Upper lobe of left lung (tissue), 6 donors: Measurements from ENCODE around the gene NISCH. TPM values are rescaled to one million over a fixed set of nuclear protein-coding genes. Genes with fewer than 3 reads are reported as not detected.
A peak's percentile ranks its signal among the peaks of the same experiment; 100 is the strongest.

Experiments
- ATAC-seq, 2 donors: fragments of 200-7000 bp; cut with Tn5 transposase; one replicate each; pipeline ENCODE4 v1.9.1; 2022; ENCODE audit warnings: mild to moderate bottlenecking in 2 of 2, moderate library complexity in 2 of 2; ENCODE audit not compliant: low FRiP score in 2 of 2
- DNase-seq, 2 donors: peaks; one replicate each; pipeline ENCODE4 v3.0.0-alpha.2; 2019 to 2020
- H3K27ac ChIP-seq, 4 donors: fragments of 200-600 bp; sonication (generic); one replicate each; pipeline ENCODE4 v1.5.1; 2016 to 2019
- H3K27me3 ChIP-seq, 4 donors: fragments of 200-600 bp; sonication (generic); one replicate each; pipeline ENCODE4 v1.5.1; 2017 to 2019
- H3K36me3 ChIP-seq, 4 donors: fragments of 200-600 bp; sonication (generic); one replicate each; pipeline ENCODE4 v1.5.1; 2016 to 2019
- H3K4me1 ChIP-seq, 4 donors: fragments of 200-600 bp; sonication (generic); one replicate each; pipeline ENCODE4 v1.5.1; 2018 to 2019
- H3K4me3 ChIP-seq, 4 donors: fragments of 200-600 bp; sonication (generic); one replicate each; pipeline ENCODE4 v1.5.1; 2017 to 2019; ENCODE audit warnings: mild to moderate bottlenecking in 2 of 4, moderate library complexity in 1 of 4
- H3K9me3 ChIP-seq, 4 donors: fragments of 200-600 bp; sonication (generic); one replicate each; pipeline ENCODE4 v1.5.1; 2018 to 2019
- EP300 ChIP-seq, 4 donors: sonication (generic); formaldehyde crosslinking; IDR thresholded peaks; one replicate each; pipeline ENCODE4 v1.5.1; 2017; ENCODE audit warnings: antibody characterized with exemption in 4 of 4, control low read depth in 2 of 4
- POLR2A ChIP-seq, 4 donors: fragments of 450-650 bp; IDR thresholded peaks; one replicate each; pipeline ENCODE4 v1.5.1; 2016 to 2017; ENCODE audit warnings: antibody characterized with exemption in 4 of 4, mild to moderate bottlenecking in 2 of 4
- POLR2AphosphoS5 ChIP-seq, 2 donors: sonication (generic); formaldehyde crosslinking; IDR thresholded peaks; one replicate each; pipeline ENCODE4 v1.5.1; 2017; ENCODE audit warnings: antibody characterized with exemption in 2 of 2
- WGBS, 2 donors: methylation state at CpG; one replicate each; pipeline ENCODE4 v1.1.5; 2017 to 2018; 5-methylcytosine and 5-hydroxymethylcytosine counted together
- total RNA-seq, 6 donors: library from RNA; depleted of rRNA in 4 of 6; stranded (reverse); fragments of >200 nt in 4 of 6; gene quantifications; one replicate each; pipeline versions ENCODE4 v1.1.0 to v1.2.1, GENCODE V29; 2016 to 2021
- TF ChIP-seq, protein P1 (sequence below), 6 experiments: fragments of 450-650 bp in 4 of 6; fragments of 200-600 bp in 2 of 6; sonication (generic) in 2 of 6; IDR thresholded peaks; one replicate each; pipeline ENCODE4 v1.5.1; 2016 to 2019; ENCODE audit warnings: antibody characterized with exemption in 6 of 6
- donor health status: DM: no; HTN: no; CAD: no; lungs with moderate emphysema.
- donor health status: DM: no; HTN: yes; CAD: no; lungs with severe emphysema.

Gene NISCH
- total RNA-seq, 6 donors from 2014 or later: 60.7 to 288 (median 83.0) TPM

DNA sequence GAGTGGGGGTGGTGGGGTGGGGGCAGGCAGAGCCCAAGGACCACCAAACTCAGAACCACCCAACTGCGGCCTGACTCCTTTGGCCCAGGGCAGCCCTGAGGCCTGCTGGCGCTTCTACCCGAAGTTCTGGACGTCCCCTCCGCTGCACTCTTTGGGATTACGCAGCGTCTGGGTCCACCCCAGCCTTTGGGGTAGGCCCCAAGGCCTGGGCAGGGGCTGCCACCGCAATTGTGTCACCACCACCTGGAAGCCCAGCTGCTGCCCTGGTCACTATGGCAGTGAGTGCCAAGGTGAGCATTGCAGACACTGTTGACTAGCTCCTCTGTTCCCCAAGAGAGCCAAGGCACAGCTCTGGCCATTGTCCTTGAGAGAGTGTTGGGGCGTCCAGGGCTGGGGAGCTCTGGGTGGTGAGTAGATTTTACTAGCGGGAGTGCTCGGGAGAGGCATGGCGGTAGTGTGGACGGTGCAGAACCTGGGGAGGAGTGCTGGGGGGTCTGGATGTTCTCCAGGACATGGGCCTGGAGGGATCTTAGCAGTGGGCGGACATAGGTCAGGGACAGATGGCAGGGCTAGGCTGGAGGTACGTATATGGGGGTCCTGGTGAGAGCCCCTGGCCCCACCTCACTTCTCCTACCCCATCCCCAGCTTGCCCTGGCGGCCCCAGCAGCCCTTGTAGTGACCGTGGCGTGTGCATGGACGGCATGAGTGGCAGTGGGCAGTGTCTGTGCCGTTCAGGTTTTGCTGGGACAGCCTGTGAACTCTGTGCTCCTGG is 65.5 kb downstream of the NISCH start:
- TF ChIP-seq POLR2A (IDR thresholded peaks at IDR 0.05) (no peak), EP300 (IDR thresholded peaks at IDR 0.05) (no peak), POLR2AphosphoS5 (IDR thresholded peaks at IDR 0.05) (no peak)
- TF ChIP-seq, protein P1, sequence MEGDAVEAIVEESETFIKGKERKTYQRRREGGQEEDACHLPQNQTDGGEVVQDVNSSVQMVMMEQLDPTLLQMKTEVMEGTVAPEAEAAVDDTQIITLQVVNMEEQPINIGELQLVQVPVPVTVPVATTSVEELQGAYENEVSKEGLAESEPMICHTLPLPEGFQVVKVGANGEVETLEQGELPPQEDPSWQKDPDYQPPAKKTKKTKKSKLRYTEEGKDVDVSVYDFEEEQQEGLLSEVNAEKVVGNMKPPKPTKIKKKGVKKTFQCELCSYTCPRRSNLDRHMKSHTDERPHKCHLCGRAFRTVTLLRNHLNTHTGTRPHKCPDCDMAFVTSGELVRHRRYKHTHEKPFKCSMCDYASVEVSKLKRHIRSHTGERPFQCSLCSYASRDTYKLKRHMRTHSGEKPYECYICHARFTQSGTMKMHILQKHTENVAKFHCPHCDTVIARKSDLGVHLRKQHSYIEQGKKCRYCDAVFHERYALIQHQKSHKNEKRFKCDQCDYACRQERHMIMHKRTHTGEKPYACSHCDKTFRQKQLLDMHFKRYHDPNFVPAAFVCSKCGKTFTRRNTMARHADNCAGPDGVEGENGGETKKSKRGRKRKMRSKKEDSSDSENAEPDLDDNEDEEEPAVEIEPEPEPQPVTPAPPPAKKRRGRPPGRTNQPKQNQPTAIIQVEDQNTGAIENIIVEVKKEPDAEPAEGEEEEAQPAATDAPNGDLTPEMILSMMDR (IDR thresholded peaks at IDR 0.05): no peak
- Histone ChIP-seq H3K27ac (no peak overlapping the region), H3K4me3 (no peak overlapping the region), H3K36me3 (peaks cover 0 to 80% (median 25%) of the 10 kb centered on the region in 4 donors), H3K4me1 (peaks cover 15 to 24% (median 17%) of the 10 kb centered on the region in 4 donors), H3K27me3 (no peaks in the 10 kb centered on the region), H3K9me3 (no peaks in the 10 kb centered on the region)
- DNase-seq: peak in 1 of 2 donors; percentile 55
- no peak for ATAC-seq
- 93 to 96% methylated on average over 18 to 20 of the region's 20 CpGs for WGBS, 2 donors

DNA sequence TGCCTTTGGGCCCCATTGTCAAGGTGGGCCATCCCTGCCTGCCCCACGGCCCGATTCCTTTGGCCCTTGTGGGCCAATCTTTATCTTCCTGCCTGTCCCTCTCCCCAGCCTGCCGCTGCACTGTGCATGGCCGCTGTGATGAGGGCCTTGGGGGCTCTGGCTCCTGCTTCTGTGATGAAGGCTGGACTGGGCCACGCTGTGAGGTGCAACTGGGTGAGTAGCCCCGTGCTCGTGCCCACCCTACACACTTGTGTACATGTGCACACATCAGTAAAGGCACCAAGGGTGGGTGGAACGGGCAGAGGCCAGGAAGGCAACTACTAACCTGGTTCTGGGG is 66.1 kb downstream of the NISCH start:
- no peaks in the 10 kb centered on the region for H3K27me3 ChIP-seq
- ATAC-seq (no peak), DNase-seq (peak in 1 of 2 donors; percentile 68)
- no peak overlapping the region for H3K27ac ChIP-seq
- peaks cover 21 to 29% (median 23%) of the 10 kb centered on the region in 4 donors for H3K4me1 ChIP-seq
- H3K9me3 ChIP-seq: no peaks in the 10 kb centered on the region
- H3K36me3 ChIP-seq: peaks cover 0 to 75% (median 25%) of the 10 kb centered on the region in 4 donors
- 90 to 96% methylated on average over 6 to 8 of the region's 8 CpGs for WGBS, 2 donors
- no peak overlapping the region for H3K4me3 ChIP-seq
- TF ChIP-seq, protein P1 (IDR thresholded peaks at IDR 0.05): no peak
- no peak for TF ChIP-seq EP300 (IDR thresholded peaks at IDR 0.05)
- no peak for TF ChIP-seq POLR2AphosphoS5 (IDR thresholded peaks at IDR 0.05)
- no peak for TF ChIP-seq POLR2A (IDR thresholded peaks at IDR 0.05)

DNA sequence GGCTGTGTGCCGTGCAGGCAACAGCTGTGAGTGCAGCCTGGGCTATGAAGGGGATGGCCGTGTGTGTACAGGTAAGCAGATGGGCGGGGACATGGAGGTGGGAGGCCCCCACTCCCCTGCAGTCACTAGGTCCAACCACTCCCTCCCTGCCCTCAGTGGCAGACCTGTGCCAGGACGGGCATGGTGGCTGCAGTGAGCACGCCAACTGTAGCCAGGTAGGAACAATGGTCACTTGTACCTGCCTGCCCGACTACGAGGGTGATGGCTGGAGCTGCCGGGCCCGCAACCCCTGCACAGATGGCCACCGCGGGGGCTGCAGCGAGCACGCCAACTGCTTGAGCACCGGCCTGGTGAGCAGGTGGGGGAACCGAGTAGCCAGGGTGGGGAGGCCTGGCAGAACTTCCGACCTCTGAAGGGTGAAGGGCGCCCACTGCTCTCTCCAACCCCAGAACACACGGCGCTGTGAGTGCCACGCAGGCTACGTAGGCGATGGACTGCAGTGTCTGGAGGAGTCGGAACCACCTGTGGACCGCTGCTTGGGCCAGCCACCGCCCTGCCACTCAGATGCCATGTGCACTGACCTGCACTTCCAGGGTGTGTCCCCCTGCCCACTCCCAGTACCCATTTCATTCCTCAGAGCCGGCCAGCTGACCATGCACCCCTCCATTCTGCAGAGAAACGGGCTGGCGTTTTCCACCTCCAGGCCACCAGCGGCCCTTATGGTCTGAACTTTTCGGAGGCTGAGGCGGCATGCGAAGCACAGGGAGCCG is 66.7 kb downstream of the NISCH start:
- Histone ChIP-seq H3K27me3 (no peaks in the 10 kb centered on the region), H3K27ac (no peak overlapping the region), H3K4me3 (no peak overlapping the region), H3K36me3 (peaks cover 0 to 72% (median 25%) of the 10 kb centered on the region in 4 donors), H3K4me1 (peaks cover 27 to 36% (median 29%) of the 10 kb centered on the region in 4 donors), H3K9me3 (no peaks in the 10 kb centered on the region)
- DNase-seq: peak in 1 of 2 donors; percentile 77
- 94 to 96% methylated on average over 19 to 33 of the region's 33 CpGs for WGBS, 2 donors
- TF ChIP-seq POLR2A (IDR thresholded peaks at IDR 0.05) (no peak), POLR2AphosphoS5 (IDR thresholded peaks at IDR 0.05) (no peak), EP300 (IDR thresholded peaks at IDR 0.05) (no peak)
- TF ChIP-seq, protein P1 (IDR thresholded peaks at IDR 0.05): no peak
- no peak for ATAC-seq

DNA sequence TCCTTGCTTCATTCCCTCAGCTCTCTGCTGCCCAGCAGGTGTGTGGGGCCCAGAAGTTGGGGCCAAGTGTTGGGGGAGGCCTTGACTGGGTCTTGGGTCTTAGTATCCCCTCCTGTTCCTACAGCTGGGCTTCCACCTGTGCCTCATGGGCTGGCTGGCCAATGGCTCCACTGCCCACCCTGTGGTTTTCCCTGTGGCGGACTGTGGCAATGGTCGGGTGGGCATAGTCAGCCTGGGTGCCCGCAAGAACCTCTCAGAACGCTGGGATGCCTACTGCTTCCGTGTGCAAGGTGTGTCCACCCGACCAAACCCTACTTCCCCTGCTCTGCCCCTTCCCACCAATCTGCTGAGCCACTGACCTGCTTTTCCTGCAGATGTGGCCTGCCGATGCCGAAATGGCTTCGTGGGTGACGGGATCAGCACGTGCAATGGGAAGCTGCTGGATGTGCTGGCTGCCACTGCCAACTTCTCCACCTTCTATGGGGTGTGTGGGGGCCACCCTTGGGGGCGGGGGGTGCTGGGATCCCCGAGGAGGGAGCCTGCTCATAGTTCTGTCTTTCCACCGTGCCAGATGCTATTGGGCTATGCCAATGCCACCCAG is 67.3 kb downstream of the NISCH start:
- TF ChIP-seq, protein P1 (IDR thresholded peaks at IDR 0.05): no peak
- TF ChIP-seq EP300 (IDR thresholded peaks at IDR 0.05) (no peak), POLR2A (IDR thresholded peaks at IDR 0.05) (no peak), POLR2AphosphoS5 (IDR thresholded peaks at IDR 0.05) (no peak)
- peak in 1 of 2 donors; percentile 46 for DNase-seq
- peaks cover 32 to 42% (median 34%) of the 10 kb centered on the region in 4 donors for H3K4me1 ChIP-seq
- H3K9me3 ChIP-seq: no peaks in the 10 kb centered on the region
- no peak for ATAC-seq
- no peak overlapping the region for H3K4me3 ChIP-seq
- no peak overlapping the region for H3K27ac ChIP-seq
- no peaks in the 10 kb centered on the region for H3K27me3 ChIP-seq
- peaks cover 0 to 74% (median 25%) of the 10 kb centered on the region in 4 donors for H3K36me3 ChIP-seq
- 88 to 94% methylated on average over 8 to 14 of the region's 14 CpGs for WGBS, 2 donors
